Activated naive CD4-positive, alpha-beta T cell treated with Interleukin-2 at 50 U/mL for 16 hours (primary cell): ENCODE data around the gene LDLRAD2.

Source experiments
- DNase-seq: peaks from one replicate; pipeline ENCODE4 v3.0.0-alpha.2; 2020

LDLRAD2 gene

DNA sequence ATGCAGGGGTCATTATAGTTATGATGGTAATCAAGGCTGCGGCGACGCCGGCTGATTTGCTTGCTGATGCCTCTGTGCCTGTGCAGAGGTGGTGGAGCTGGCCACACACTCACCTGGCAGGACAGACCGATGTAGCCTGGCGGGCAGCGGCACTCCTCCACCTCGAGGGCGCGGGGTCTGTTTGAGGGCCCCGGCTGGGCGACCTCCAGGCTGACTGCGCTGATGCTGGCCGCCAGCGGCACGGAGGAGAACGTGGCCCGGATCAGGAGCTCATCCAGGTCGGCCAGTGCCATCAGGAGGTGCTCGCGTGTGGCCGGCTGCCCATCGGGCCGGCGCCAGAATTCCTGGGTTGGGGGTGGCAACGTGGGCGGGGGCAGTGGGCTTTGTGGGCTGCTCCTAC is 52.7 kb downstream of the LDLRAD2 start:
- no peak for DNase-seq

GRCh38 chr1:21865609-21865942 is 53.5 kb downstream of the LDLRAD2 start:
- no peak for DNase-seq

- DNase-seq: no peak
Observed at GRCh38 chr1:21865943-21866706, 54.1 kb downstream of the LDLRAD2 start.

DNA sequence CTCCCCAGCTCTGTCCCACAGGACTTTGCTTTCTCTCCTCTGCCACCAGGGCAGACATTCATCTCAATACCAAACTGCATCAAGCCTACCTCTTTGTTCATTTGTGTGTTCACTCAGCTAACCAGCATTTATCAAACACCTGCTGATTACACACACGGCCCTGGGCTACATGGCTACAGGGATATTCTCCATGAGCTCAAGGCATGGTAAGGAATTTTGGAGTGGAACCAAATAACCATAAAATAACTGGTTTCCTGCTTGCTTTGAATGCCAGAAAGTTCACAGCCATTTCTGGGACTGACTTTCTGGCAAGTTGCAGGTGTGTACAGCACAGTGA is 54.6 kb downstream of the LDLRAD2 start:
- no peak for DNase-seq

DNA sequence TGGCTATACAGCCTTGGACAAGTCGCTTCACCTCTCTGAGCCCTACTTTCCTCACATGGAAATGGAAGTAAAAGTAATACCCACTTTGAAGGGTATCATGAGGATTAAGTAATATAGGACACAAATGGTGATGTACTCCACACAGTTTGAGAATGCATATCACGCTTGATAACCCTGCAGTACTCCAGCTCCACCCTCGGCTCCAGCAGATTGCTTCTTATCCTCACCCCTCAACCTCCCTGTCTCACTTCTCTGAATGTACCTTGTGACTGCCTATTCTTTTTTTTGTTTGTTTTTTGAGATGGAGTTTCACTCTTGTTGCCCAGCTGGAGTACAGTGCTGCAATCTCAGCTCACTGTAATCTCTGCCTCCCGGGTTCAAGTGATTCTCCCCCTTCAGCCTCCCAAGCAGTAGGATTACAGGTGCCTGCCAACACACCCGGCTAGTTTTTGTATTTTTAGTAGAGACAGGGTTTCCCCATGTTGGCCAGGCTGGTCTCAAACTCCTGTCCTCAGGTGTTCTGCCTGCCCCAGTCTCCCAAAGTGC is 55.5 kb downstream of the LDLRAD2 start:
- no peak for DNase-seq

- DNase-seq: no peak
Observed at GRCh38 chr1:21868482-21868881, 56.4 kb downstream of the LDLRAD2 start.

DNA sequence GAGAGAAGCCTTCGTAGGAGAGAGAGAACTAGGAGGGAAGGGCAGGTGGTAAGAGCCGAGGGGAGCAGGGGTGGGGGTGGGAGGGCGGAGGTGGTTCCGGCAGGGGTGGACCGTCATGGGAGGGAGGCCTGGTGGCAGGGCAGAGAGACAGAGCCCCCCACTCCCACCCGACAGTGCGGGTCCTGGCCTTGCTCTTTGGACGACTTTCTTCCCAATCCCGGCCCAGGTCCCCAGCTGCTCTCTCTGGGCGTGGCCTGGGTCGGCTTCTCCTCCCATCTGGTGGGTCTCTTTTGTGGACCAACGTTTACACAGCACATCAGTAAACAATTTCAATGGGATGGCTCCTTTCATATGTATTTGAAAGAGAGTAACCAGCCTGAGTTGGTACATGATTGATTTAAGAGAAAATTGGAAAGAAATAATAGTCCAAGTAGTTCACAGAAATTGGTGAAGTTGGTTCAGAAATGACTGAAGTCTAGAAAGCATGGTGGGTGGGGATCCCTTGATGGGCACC is 56.9 kb downstream of the LDLRAD2 start:
- DNase-seq: no peak

DNA sequence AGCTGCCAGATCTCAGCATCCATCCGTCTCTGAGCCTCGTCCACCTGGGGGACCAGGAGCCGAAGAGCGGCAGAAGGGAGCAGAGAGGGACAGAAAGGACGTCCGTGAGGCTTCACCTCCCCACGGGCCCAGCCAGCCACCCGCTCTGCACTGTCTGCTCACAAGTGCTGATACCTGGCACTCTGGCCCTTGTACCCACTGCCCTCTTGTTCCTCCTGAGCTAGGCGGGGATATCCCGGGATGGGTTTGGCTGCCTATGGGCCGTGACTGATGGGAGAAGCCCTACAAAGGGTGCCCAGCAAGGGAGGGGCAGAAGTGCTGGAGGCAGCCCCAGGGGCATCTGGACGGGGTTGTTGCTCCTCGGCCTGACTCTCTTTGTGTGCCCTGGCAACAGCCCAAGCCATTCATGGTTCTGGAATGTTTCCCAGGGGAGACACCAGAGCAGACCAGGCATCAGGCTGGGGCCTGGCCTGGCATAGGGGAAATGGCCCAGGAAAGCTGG is 57.6 kb downstream of the LDLRAD2 start:
- DNase-seq: no peak

- no peak for DNase-seq
Observed at GRCh38 chr1:21870611-21871010, 58.5 kb downstream of the LDLRAD2 start.

DNA sequence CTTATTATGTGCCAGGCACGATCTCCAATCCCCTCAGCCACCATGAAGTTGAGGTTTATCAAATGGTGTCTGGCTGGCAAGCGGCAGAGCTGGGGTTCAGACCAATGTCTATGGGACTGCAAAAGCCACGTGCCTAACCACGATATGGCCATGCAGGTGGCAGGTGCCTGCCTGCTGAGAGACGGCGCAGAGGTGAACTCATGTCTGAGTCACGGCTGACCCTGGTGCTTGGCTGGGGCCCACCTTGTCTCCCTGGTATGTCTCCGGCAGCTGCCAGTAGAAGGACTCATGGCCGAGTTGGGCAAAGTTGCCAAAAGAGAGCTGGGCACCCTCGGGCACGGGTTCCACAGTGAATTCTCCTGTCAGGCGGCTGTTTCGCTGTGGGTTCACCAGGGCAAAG is 59.9 kb downstream of the LDLRAD2 start:
- DNase-seq: no peak

GRCh38 chr1:21872445-21873079 is 60.5 kb downstream of the LDLRAD2 start:
- DNase-seq: no peak

DNA sequence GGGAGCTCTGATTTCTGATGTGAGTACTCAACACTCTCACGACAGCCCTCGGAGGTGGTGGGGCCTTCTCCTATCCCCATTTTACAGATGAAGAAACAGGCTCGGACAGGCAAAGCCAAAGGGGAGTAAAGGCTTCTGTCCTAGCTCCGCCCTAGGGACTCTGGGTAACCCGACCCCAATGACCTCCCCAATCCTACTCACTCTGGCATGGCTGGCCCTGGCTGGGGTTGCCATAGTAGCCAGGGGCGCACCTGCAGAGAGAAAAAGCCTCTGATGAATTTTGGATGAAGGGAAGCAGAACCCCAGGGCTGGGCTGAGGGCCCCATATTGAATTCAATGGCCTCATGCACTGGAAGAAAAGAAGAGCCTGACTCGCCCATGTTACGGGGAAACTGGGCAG is 61.1 kb downstream of the LDLRAD2 start:
- no peak for DNase-seq

DNA sequence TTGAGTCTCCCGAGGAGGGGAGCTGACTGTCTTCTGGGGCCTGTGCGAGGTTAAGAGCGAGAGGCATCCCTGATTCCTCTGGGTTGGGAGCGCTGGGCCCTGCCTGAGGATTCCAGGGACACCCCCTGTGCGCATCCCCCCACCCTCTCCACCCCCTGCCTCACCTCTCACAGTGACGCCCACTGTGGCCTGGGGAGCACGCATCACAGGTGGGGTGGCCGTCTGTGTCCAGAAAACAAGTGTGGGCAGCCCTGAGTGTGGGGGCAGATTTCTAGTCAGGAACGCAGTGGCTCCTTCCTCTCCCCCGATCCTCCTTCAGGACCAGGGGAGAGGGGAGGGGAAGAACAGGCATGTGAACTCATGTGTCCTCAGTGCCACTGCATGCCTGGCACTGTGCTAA is 61.7 kb downstream of the LDLRAD2 start:
- no peak for DNase-seq

- DNase-seq: no peak
Observed at GRCh38 chr1:21874328-21874727, 62.3 kb downstream of the LDLRAD2 start.
